Fibroblast of the conjunctiva (primary cell): Measurements from ENCODE around the gene PLCL1.

ENCODE experiments used
- DNase-seq: peaks from one replicate; pipeline ENCODE4 v3.0.0-alpha.2; 2010; ENCODE audit warnings: low read depth

PLCL1 gene

GRCh38 chr2:198116756-198117155 lies 312.4 kb downstream of the PLCL1 start:
- no peak for DNase-seq

- no peak for DNase-seq
These were observed 313.1 kb downstream of the PLCL1 start for GRCh38 chr2:198117406-198118041.

GRCh38 chr2:198127627-198128026 lies 323.2 kb downstream of the PLCL1 start:
- DNase-seq: peak; percentile 69

- no peak for DNase-seq
These were observed 325.2 kb downstream of the PLCL1 start for GRCh38 chr2:198129609-198130008.

GRCh38 chr2:198134293-198134955 lies 330.0 kb downstream of the PLCL1 start:
- no peak for DNase-seq

GRCh38 chr2:198135481-198135934 lies 331.1 kb downstream of the PLCL1 start:
- DNase-seq: no peak

GRCh38 chr2:198136142-198136541 lies 331.7 kb downstream of the PLCL1 start:
- DNase-seq: no peak

GRCh38 chr2:198137733-198138132 lies 333.3 kb downstream of the PLCL1 start:
- DNase-seq: no peak

GRCh38 chr2:198141726-198142125 lies 337.3 kb downstream of the PLCL1 start:
- no peak for DNase-seq

- no peak for DNase-seq
These were observed 338.8 kb downstream of the PLCL1 start for GRCh38 chr2:198143156-198143555.

GRCh38 chr2:198143793-198144192 lies 339.4 kb downstream of the PLCL1 start:
- no peak for DNase-seq

GRCh38 chr2:198144660-198145059 lies 340.3 kb downstream of the PLCL1 start:
- no peak for DNase-seq

- no peak for DNase-seq
These were observed 342.1 kb downstream of the PLCL1 start for GRCh38 chr2:198146346-198146940.

- DNase-seq: no peak
These were observed 352.9 kb downstream of the PLCL1 start for GRCh38 chr2:198157314-198157713.

- DNase-seq: no peak
These were observed 356.8 kb downstream of the PLCL1 start for GRCh38 chr2:198161151-198161550.

GRCh38 chr2:198162276-198162675 lies 357.9 kb downstream of the PLCL1 start:
- no peak for DNase-seq

- no peak for DNase-seq
These were observed 360.4 kb downstream of the PLCL1 start for GRCh38 chr2:198164843-198165242.

- DNase-seq: no peak
These were observed 360.9 kb downstream of the PLCL1 start for GRCh38 chr2:198165289-198165688.

- no peak for DNase-seq
These were observed 363.0 kb downstream of the PLCL1 start for GRCh38 chr2:198167346-198167745.

- no peak for DNase-seq
These were observed 364.3 kb downstream of the PLCL1 start for GRCh38 chr2:198168651-198169050.

GRCh38 chr2:198173242-198173641 lies 368.8 kb downstream of the PLCL1 start:
- DNase-seq: no peak

- no peak for DNase-seq
These were observed 369.5 kb downstream of the PLCL1 start for GRCh38 chr2:198173864-198174263.

- DNase-seq: no peak
These were observed 370.9 kb downstream of the PLCL1 start for GRCh38 chr2:198175271-198175670.
